CD14-positive monocyte (primary cell): ENCODE measurements around the gene CA10. TPM values are rescaled to one million over a fixed set of nuclear protein-coding genes. Genes with fewer than 3 reads are reported as not detected.

Source experiments
- DNase-seq, 3 donors: peaks; one replicate each; pipeline ENCODE4 v3.0.0-alpha.2; 2011 to 2022
- H2AFZ ChIP-seq: 2 replicates; pipeline ENCODE4 v1.6.0; 2012; ENCODE audit warnings: mild to moderate bottlenecking, low read depth, low read length, inconsistent platforms; ENCODE audit not compliant: insufficient read depth, poor library complexity, severe bottlenecking
- H3K27ac ChIP-seq, 2 donors: 1 replicate in 1 of 2; 2 replicates in 1 of 2; pipeline ENCODE4 v1.5.1; 2012 to 2013; ENCODE audit warnings: low read length in 2 of 2, control low read depth in 1 of 2, inconsistent platforms in 1 of 2, low read depth in 1 of 2, mild to moderate bottlenecking in 1 of 2
- H3K27me3 ChIP-seq, 2 donors: one replicate each; pipeline versions ENCODE4 v1.6.0 to v1.6.1; 2011 to 2013; ENCODE audit warnings: low read length in 2 of 2; ENCODE audit not compliant: control insufficient read depth in 2 of 2, insufficient read depth in 2 of 2
- H3K36me3 ChIP-seq, 2 donors: replicated peaks in 1 of 2; 1 replicate in 1 of 2; 2 replicates in 1 of 2; pipeline versions ENCODE4 v1.5.1 to v1.6.1; 2012 to 2013; ENCODE audit warnings: low read length in 2 of 2, control low read depth in 1 of 2, inconsistent platforms in 1 of 2, mild to moderate bottlenecking in 1 of 2; ENCODE audit not compliant: insufficient read depth in 2 of 2, control insufficient read depth in 1 of 2
- H3K4me1 ChIP-seq, 2 donors: 1 replicate in 1 of 2; 2 replicates in 1 of 2; pipeline versions ENCODE4 v1.5.1 to v1.6.1; 2012 to 2013; ENCODE audit warnings: low read length in 2 of 2, control low read depth in 1 of 2, inconsistent platforms in 1 of 2, mild to moderate bottlenecking in 1 of 2, moderate library complexity in 1 of 2; ENCODE audit not compliant: insufficient read depth in 2 of 2, control insufficient read depth in 1 of 2
- H3K4me2 ChIP-seq: replicated peaks from 2 replicates; pipeline ENCODE3; 2012; ENCODE audit warnings: low read length, moderate library complexity, mild to moderate bottlenecking; ENCODE audit not compliant: poor library complexity, severe bottlenecking; ENCODE audit errors: extremely low read depth
- H3K4me3 ChIP-seq, 3 experiments: fragments of 200-600 bp in 1 of 3; sonication (generic) in 1 of 3; replicated peaks in 1 of 3; 1 replicate in 2 of 3; 2 replicates in 1 of 3; pipeline ENCODE4 v1.5.1; 2011 to 2013; ENCODE audit warnings: low read length in 3 of 3, mild to moderate bottlenecking in 3 of 3, control low read depth in 2 of 3, low read depth in 2 of 3, inconsistent platforms in 1 of 3, moderate library complexity in 1 of 3
- H3K79me2 ChIP-seq: 2 replicates; pipeline ENCODE4 v1.6.0; 2012; ENCODE audit warnings: mild to moderate bottlenecking, control low read depth, inconsistent platforms, low read length, moderate library complexity; ENCODE audit not compliant: insufficient read depth
- H3K9ac ChIP-seq: 2 replicates; pipeline ENCODE4 v1.6.0; 2017; ENCODE audit warnings: low read length, mild to moderate bottlenecking; ENCODE audit not compliant: insufficient read depth, poor library complexity, severe bottlenecking
- H3K9me3 ChIP-seq, 2 donors: replicated peaks in 1 of 2; 1 replicate in 1 of 2; 2 replicates in 1 of 2; pipeline versions ENCODE4 v1.5.1 to v1.6.1; 2012 to 2013; ENCODE audit warnings: low read length in 2 of 2, control low read depth in 1 of 2; ENCODE audit not compliant: control insufficient read depth in 1 of 2, insufficient read depth in 1 of 2
- H4K20me1 ChIP-seq: 2 replicates; pipeline ENCODE4 v1.6.0; 2012; ENCODE audit warnings: mild to moderate bottlenecking, low read length, control low read depth, moderate library complexity; ENCODE audit not compliant: insufficient read depth
- H3K27ac Mint-ChIP-seq, 7 donors: one replicate each; pipeline ENCODE4 v1.8.0; 2020; ENCODE audit warnings: mild to moderate bottlenecking in 7 of 7, mixed read lengths in 7 of 7, moderate library complexity in 6 of 7, inconsistent platforms in 2 of 7
- H3K27me3 Mint-ChIP-seq, 3 donors: one replicate each; pipeline ENCODE4 v1.8.0; 2021 to 2022; ENCODE audit warnings: low read depth in 3 of 3, mild to moderate bottlenecking in 3 of 3, mixed read lengths in 3 of 3, moderate library complexity in 3 of 3, inconsistent platforms in 1 of 3
- H3K36me3 Mint-ChIP-seq, 2 donors: one replicate each; pipeline ENCODE4 v1.8.0; 2020; ENCODE audit warnings: mixed read lengths in 2 of 2, inconsistent platforms in 1 of 2, mild to moderate bottlenecking in 1 of 2
- H3K4me1 Mint-ChIP-seq: one replicate; pipeline ENCODE4 v1.8.0; 2020; ENCODE audit warnings: mild to moderate bottlenecking, mixed read lengths
- H3K4me3 Mint-ChIP-seq, 2 donors: one replicate each; pipeline ENCODE4 v1.8.0; 2020; ENCODE audit warnings: mild to moderate bottlenecking in 2 of 2, mixed read lengths in 2 of 2, moderate library complexity in 1 of 2
- H3K9me3 Mint-ChIP-seq, 7 donors: one replicate each; pipeline ENCODE4 v1.8.0; 2020 to 2022; ENCODE audit warnings: mixed read lengths in 7 of 7, mild to moderate bottlenecking in 6 of 7, moderate library complexity in 6 of 7, inconsistent platforms in 2 of 7
- CTCF ChIP-seq: fragments of 200-600 bp; IDR thresholded peaks from one replicate; pipeline ENCODE4 v1.8.0; 2022; ENCODE audit warnings: antibody characterized with exemption, mild to moderate bottlenecking
- WGBS: methylation state at CpG from one replicate; pipeline ENCODE4 v1.1.5; 2013; ENCODE audit warnings: missing lambda C conversion rate; ENCODE audit not compliant: insufficient coverage; 5-methylcytosine and 5-hydroxymethylcytosine counted together
- intact Hi-C, 2 donors: fragments of 100-400 bp; cut with micrococcal nuclease; formaldehyde crosslinking; loops; one replicate each; pipeline versions ENCODE4 v1.15.0 to v1.15.1; 2023
- polyA plus RNA-seq, 3 donors: library from polyadenylated mRNA; depleted of rRNA in 1 of 3; unstranded in 2 of 3; stranded (reverse) in 1 of 3; fragments of 300-500 nt in 2 of 3; fragments of >200 nt in 1 of 3; fragmentation: Illumina TruSeq in 2 of 3; gene quantifications; 1 replicate in 2 of 3; 2 replicates in 1 of 3; pipeline ENCODE4 v1.2.3, GENCODE V29; 2012 to 2021

CA10 gene
- polyA plus RNA-seq, 3 donors: not detected

- Histone ChIP-seq H3K9ac (no peak overlapping the region), H3K27me3 (no peaks in the 10 kb centered on the region), H3K27ac (no peak overlapping the region), H3K4me1 (no peaks in the 10 kb centered on the region), H3K4me2 (no peak overlapping the region), H3K4me3 (no peak overlapping the region), H3K36me3 (no peaks in the 10 kb centered on the region), H2AFZ (no peak overlapping the region), H3K79me2 (no peaks in the 10 kb centered on the region), H3K9me3 (no peaks in the 10 kb centered on the region), H4K20me1 (no peaks in the 10 kb centered on the region)
- TF ChIP-seq CTCF: no peak
- no peak for DNase-seq
- no CpG with 5 or more reads among the region's 2 CpGs for WGBS
- H3K36me3 Mint-ChIP-seq: no peaks in the 10 kb centered on the region
- peaks cover 0 to 3% (median 0%) of the 10 kb centered on the region in 7 donors for H3K9me3 Mint-ChIP-seq
- peaks cover 0 to 1% (median 0%) of the 10 kb centered on the region in 3 donors for H3K27me3 Mint-ChIP-seq
- H3K4me3 Mint-ChIP-seq: no peak overlapping the region
- H3K4me1 Mint-ChIP-seq: no peaks in the 10 kb centered on the region
- intact Hi-C loops: no loop called here
- H3K27ac Mint-ChIP-seq: no peak overlapping the region
These were observed 423.5 kb downstream of the CA10 start for GRCh38 chr17:51734976-51735375.

- Mint-ChIP-seq H3K4me1 (no peaks in the 10 kb centered on the region), H3K4me3 (no peak overlapping the region), H3K27me3 (peaks cover 0 to 1% (median 0%) of the 10 kb centered on the region in 3 donors), H3K36me3 (no peaks in the 10 kb centered on the region), H3K9me3 (peaks cover 0 to 3% (median 0%) of the 10 kb centered on the region in 7 donors), H3K27ac (no peak overlapping the region)
- Histone ChIP-seq H3K79me2 (no peaks in the 10 kb centered on the region), H3K36me3 (no peaks in the 10 kb centered on the region), H3K9ac (no peak overlapping the region), H3K4me2 (no peak overlapping the region), H3K4me3 (no peak overlapping the region), H4K20me1 (no peaks in the 10 kb centered on the region), H3K4me1 (no peaks in the 10 kb centered on the region), H3K9me3 (no peaks in the 10 kb centered on the region), H3K27me3 (no peaks in the 10 kb centered on the region), H3K27ac (no peak overlapping the region), H2AFZ (no peak overlapping the region)
- WGBS: 74% methylated on average over 2 of the region's 4 CpGs
- intact Hi-C loops: no loop called here
- TF ChIP-seq CTCF: no peak
- no peak for DNase-seq
These were observed 424.1 kb downstream of the CA10 start for GRCh38 chr17:51734462-51734861.
